Smooth muscle cell (in vitro differentiated cells): Measurements from ENCODE around the gene HSP90AB1. TPM values are rescaled to one million over a fixed set of nuclear protein-coding genes. Genes with fewer than 3 reads are reported as not detected.

Experiments used
- DNase-seq: peaks from one replicate; lab custom pipeline; 2025; ENCODE audit not compliant: unreplicated experiment; lab: John Stamatoyannopoulos, UW
- H2AFZ ChIP-seq: fragments of 200-600 bp; sonication (generic); 2 replicates; pipeline ENCODE4 v1.6.0; 2016; ENCODE audit warnings: antibody characterized with exemption, low read depth, mild to moderate bottlenecking
- H3F3A ChIP-seq: fragments of 200-600 bp; sonication (generic); 2 replicates; pipeline ENCODE4 v1.6.0; 2017; ENCODE audit warnings: antibody characterized with exemption, low read depth
- H3K27ac ChIP-seq: fragments of 200-600 bp; sonication (generic); 2 replicates; pipeline ENCODE4 v1.5.1; 2016; ENCODE audit warnings: low read depth, mild to moderate bottlenecking
- H3K27me3 ChIP-seq: fragments of 200-600 bp; sonication (generic); 2 replicates; pipeline ENCODE4 v1.6.1; 2016; ENCODE audit warnings: low read depth, mild to moderate bottlenecking
- H3K36me3 ChIP-seq: fragments of 200-600 bp; sonication (generic); 2 replicates; pipeline ENCODE4 v1.5.1; 2016; ENCODE audit warnings: low read depth
- H3K4me1 ChIP-seq: fragments of 200-600 bp; sonication (generic); 2 replicates; pipeline ENCODE4 v1.5.1; 2016; ENCODE audit warnings: low read depth
- H3K4me2 ChIP-seq: fragments of 200-600 bp; sonication (generic); 2 replicates; pipeline ENCODE4 v1.6.0; 2016; ENCODE audit warnings: mild to moderate bottlenecking
- H3K4me3 ChIP-seq: fragments of 200-600 bp; sonication (generic); 2 replicates; pipeline ENCODE4 v1.5.1; 2016; ENCODE audit warnings: mild to moderate bottlenecking
- H3K79me2 ChIP-seq: fragments of 200-600 bp; sonication (generic); 2 replicates; pipeline ENCODE4 v1.6.0; 2016; ENCODE audit warnings: low read depth, mild to moderate bottlenecking
- H3K9ac ChIP-seq: fragments of 200-600 bp; sonication (generic); 2 replicates; pipeline ENCODE4 v1.6.0; 2016; ENCODE audit warnings: low read depth
- H3K9me3 ChIP-seq: fragments of 200-600 bp; sonication (generic); replicated peaks from 2 replicates; pipeline ENCODE4 v1.5.1; 2016; ENCODE audit warnings: low read depth
- H4K20me1 ChIP-seq: fragments of 200-600 bp; sonication (generic); 2 replicates; pipeline ENCODE4 v1.6.0; 2016; ENCODE audit warnings: low read depth
- WGBS: methylation state at CpG from one replicate; pipeline ENCODE4 v1.1.7; 2016; ENCODE audit warnings: low lambda C conversion rate; 5-methylcytosine and 5-hydroxymethylcytosine counted together
- polyA plus RNA-seq: library from polyadenylated mRNA; unstranded; fragments of >200 nt; fragmentation: Nextera tagmentation; extraction: Ambion mirVana; gene quantifications from 2 replicates; pipeline ENCODE4 v1.2.1, GENCODE V29; 2016
- total RNA-seq: library from RNA; depleted of rRNA; stranded (reverse); fragments of >200 nt; gene quantifications from 2 replicates; pipeline ENCODE4 v1.2.3, GENCODE V29; 2014
- TF ChIP-seq, protein P1 (sequence below): fragments of 200-600 bp; sonication (generic); IDR thresholded peaks from 2 replicates; pipeline ENCODE4 v1.5.1; 2017; ENCODE audit warnings: borderline replicate concordance, mild to moderate bottlenecking, antibody characterized with exemption; ENCODE audit not compliant: insufficient read depth, poor library complexity, severe bottlenecking

HSP90AB1 gene
- total and polyA plus RNA-seq, 2 experiments from 2014 or later: 408 to 736 TPM

DNA sequence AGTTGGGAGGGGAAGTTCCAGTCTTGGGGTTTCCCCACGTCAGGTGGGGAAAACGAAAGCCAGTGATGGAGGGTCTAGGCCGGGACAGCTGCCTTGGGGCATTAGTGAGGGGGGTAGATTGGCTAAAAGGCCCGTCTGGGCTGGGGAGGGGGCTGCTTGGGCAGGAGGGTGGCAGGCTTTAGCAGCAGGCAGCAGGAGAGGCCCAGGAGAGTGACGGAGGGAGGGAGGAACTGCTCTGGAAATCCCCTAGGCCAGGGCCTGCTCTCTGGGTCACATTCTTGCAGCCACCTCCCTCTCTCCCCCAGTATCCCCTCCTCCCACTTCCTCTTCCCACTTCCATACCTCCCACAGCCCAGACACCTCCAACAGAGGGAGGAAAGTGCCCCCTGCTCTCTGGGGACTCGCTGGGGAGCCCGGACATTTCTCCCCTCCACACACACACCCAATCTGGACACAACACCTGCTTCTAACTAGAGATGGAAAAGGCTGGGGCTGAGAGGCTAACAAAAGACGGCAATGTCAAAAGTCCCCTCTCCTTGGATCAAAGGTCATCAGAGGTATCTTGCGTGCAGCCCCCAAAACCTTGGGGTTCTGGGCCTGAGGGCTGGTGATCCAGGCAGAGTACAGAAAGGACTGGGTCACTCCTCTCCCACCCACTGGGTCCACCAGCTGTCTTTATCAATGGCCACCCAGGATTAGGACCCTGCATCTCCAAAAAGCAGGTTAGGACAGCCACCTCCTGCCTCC is 16.6 kb downstream of the HSP90AB1 start:
- WGBS: 70% methylated on average over 8 of the region's 9 CpGs

DNA sequence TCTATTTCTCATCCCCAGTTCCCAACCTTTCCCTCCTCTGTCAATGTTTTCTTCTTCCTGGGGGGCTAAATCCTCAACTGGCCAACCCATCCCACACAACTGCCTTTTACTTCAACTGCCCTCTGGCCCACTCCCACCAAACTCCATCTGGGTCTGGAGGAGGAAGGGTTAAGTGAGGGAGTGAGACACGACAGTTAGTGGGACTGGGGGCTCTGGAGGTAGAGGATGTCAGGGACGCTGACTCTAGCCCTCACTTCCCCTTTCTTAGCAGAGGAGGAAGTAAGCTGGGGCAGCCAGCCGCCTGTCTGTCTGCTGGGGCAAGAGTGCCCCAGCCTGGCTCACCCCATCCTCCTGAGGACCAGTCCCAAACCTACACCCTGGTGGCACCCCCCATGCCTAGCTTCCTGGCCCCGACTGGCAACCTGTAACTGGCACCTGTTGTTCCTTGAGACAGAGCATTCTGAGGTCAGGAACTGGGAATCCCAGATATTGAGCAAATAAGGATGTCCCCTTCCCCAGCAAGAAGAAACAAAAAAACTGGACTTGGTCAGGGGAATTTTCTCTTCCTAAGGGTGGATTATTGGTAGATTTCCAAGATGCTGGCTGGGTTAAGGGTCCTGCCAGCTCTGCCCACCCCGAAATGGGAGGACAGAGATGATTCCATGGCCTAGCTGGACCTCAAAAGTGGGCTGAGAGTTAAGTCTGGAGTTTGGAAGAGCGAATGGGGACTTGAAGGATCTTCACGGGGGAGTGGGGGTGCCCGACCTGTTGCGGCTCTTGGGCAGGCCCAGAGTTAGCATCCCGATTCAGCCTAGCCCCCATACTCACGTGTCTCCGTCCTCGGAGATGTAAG is 17.5 kb downstream of the HSP90AB1 start:
- H3K9ac ChIP-seq: peak overlapping the region; percentile 89
- DNase-seq: no peak
- 17% methylated on average over 13 of the region's 13 CpGs for WGBS

More for the DNA sequence above, 16.6 kb downstream of the HSP90AB1 start:
- Histone ChIP-seq H3F3A (no peaks in the 10 kb centered on the region), H3K9ac (peak overlapping the region; percentile 35), H3K4me1 (peaks cover 24% of the 10 kb centered on the region), H3K4me2 (peak overlapping the region; percentile 98), H3K27ac (peak overlapping the region; percentile 42), H3K9me3 (no peaks in the 10 kb centered on the region), H2AFZ (no peak overlapping the region), H3K4me3 (peak overlapping the region; percentile 96), H3K79me2 (peaks cover 16% of the 10 kb centered on the region), H4K20me1 (peaks cover 13% of the 10 kb centered on the region), H3K36me3 (no peaks in the 10 kb centered on the region), H3K27me3 (peaks cover 4% of the 10 kb centered on the region)
- TF ChIP-seq, protein P1, sequence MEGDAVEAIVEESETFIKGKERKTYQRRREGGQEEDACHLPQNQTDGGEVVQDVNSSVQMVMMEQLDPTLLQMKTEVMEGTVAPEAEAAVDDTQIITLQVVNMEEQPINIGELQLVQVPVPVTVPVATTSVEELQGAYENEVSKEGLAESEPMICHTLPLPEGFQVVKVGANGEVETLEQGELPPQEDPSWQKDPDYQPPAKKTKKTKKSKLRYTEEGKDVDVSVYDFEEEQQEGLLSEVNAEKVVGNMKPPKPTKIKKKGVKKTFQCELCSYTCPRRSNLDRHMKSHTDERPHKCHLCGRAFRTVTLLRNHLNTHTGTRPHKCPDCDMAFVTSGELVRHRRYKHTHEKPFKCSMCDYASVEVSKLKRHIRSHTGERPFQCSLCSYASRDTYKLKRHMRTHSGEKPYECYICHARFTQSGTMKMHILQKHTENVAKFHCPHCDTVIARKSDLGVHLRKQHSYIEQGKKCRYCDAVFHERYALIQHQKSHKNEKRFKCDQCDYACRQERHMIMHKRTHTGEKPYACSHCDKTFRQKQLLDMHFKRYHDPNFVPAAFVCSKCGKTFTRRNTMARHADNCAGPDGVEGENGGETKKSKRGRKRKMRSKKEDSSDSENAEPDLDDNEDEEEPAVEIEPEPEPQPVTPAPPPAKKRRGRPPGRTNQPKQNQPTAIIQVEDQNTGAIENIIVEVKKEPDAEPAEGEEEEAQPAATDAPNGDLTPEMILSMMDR: no peak
- DNase-seq: no peak

DNA sequence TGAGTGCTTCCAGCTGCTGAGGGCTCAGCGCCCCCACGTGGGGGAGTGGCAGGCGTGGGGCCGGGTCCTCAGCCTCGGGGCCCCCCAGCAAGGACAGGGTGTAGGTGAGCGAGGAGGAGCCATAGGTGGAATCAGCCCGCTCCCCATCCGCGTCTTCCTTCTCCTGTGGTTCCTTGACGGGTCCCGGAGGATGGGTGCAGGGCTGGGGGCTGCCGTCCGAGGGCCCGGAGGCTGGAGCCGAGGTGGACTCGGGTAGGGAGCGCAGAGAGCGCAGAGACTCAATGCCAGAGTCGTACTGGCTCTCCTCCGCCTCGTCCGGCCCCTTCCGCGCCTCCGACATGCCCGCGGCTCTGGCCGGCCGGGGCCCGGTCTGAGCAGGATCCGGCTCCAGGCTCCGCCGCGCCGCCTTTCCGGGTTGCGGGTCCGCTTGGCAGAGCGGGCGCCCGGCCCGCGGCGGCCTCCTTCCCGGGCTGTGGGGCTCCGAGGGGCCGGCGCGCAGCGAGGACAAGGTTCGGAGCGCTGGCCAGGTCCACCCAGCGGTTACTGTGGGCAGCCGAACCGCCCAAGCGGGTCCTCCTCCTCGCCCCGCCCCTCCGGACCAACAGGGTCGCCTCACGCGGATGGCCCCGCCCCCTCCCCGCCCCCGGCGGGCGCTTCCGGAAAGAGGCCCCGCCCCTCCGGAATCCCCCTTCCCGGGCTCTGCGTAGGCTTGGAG is 18.3 kb downstream of the HSP90AB1 start, which contains the start of gene NFKBIE:
Gene NFKBIE, minus strand, starts transcription at position 545 of the 715 bp plus-strand sequence. Its CDS starts 205 bp downstream, at position 340.
- no peaks in the 10 kb centered on the region for H3K36me3 ChIP-seq
- WGBS: under 1% methylated on average over 44 of the region's 72 CpGs
- H4K20me1 ChIP-seq: peaks cover 13% of the 10 kb centered on the region

More for the DNA sequence above, 17.5 kb downstream of the HSP90AB1 start:
- Histone ChIP-seq H3K4me2 (peak overlapping the region; percentile 98), H3K27me3 (peaks cover 13% of the 10 kb centered on the region), H3K79me2 (peaks cover 16% of the 10 kb centered on the region), H2AFZ (peak overlapping the region; percentile 63), H3K36me3 (no peaks in the 10 kb centered on the region), H3K4me1 (peaks cover 25% of the 10 kb centered on the region), H3K4me3 (peak overlapping the region; percentile 96), H4K20me1 (peaks cover 13% of the 10 kb centered on the region), H3K27ac (peak overlapping the region; percentile 79), H3K9me3 (no peaks in the 10 kb centered on the region), H3F3A (no peaks in the 10 kb centered on the region)
- TF ChIP-seq, protein P1: no peak

More for the DNA sequence above, 18.3 kb downstream of the HSP90AB1 start, which contains the start of gene NFKBIE:
- Histone ChIP-seq H3K79me2 (peaks cover 16% of the 10 kb centered on the region), H3K4me2 (peak within 1 kb of the TSS; percentile 98), H3K4me1 (peaks cover 25% of the 10 kb centered on the region), H3K27me3 (peaks cover 21% of the 10 kb centered on the region), H3K4me3 (peak within 1 kb of the TSS; percentile 96), H3K9ac (peak within 1 kb of the TSS; percentile 89), H3K9me3 (no peaks in the 10 kb centered on the region), H2AFZ (peak within 1 kb of the TSS; percentile 63), H3F3A (no peaks in the 10 kb centered on the region), H3K27ac (peak within 1 kb of the TSS; percentile 79)
- TF ChIP-seq, protein P1: peak; percentile 33
- DNase-seq: peak; percentile 96
